A673 (cell line): ENCODE results near the gene SNTB2. TPM values are rescaled to one million over a fixed set of nuclear protein-coding genes. Genes with fewer than 3 reads are reported as not detected.
A peak's percentile ranks its signal among the peaks of the same experiment; 100 is the strongest.

Source experiments
- BruUV-seq: library from RNA; stranded (reverse); fragments of 400-500 nt; replicated peaks from 2 replicates; lab custom pipeline; 2021; lab: Mats Ljungman, UMichigan
- CTCF ChIA-PET: fragments of 300-600 bp; sonication (Branson Sonifier 250); formaldehyde crosslinking; loops from one replicate; lab custom pipeline; 2022; ENCODE audit warnings: antibody characterized with exemption; lab: Charles Lee
- POLR2A ChIA-PET: fragments of 300-600 bp; sonication (Branson Sonifier 250); formaldehyde crosslinking; loops from one replicate; lab custom pipeline; 2022; ENCODE audit warnings: antibody characterized with exemption; ENCODE audit not compliant: low non-redundant PET; lab: Charles Lee
- DNase-seq: peaks from one replicate; pipeline ENCODE4 v3.0.0-alpha.2; 2015; ENCODE audit warnings: low spot score
- H3K27ac ChIP-seq: fragments of 200-600 bp; sonication (generic); 2 replicates; pipeline ENCODE4 v1.5.1; 2016; ENCODE audit warnings: mixed run types, low read depth, mild to moderate bottlenecking, mixed read lengths, antibody characterized with exemption, low read length; ENCODE audit not compliant: poor library complexity, severe bottlenecking
- H3K27me3 ChIP-seq: fragments of 200-600 bp; sonication (generic); replicated peaks from 2 replicates; pipeline ENCODE4 v1.6.1; 2017; ENCODE audit warnings: mixed run types, low read depth, mild to moderate bottlenecking, mixed read lengths, antibody characterized with exemption, low read length; ENCODE audit not compliant: insufficient read depth, poor library complexity
- H3K36me3 ChIP-seq: fragments of 200-600 bp; sonication (generic); 2 replicates; pipeline ENCODE4 v1.6.1; 2016; ENCODE audit warnings: mixed run types, mild to moderate bottlenecking, mixed read lengths, antibody characterized with exemption, low read length; ENCODE audit not compliant: insufficient read depth, poor library complexity, severe bottlenecking
- H3K4me1 ChIP-seq: fragments of 200-600 bp; sonication (generic); 2 replicates; pipeline ENCODE4 v1.6.1; 2017; ENCODE audit warnings: mixed run types, mild to moderate bottlenecking, mixed read lengths, antibody characterized with exemption, low read length; ENCODE audit not compliant: insufficient read depth, poor library complexity, severe bottlenecking
- H3K4me3 ChIP-seq: fragments of 200-600 bp; sonication (generic); 2 replicates; pipeline ENCODE4 v1.5.1; 2016; ENCODE audit warnings: low read depth, mixed run types, mild to moderate bottlenecking, mixed read lengths, low read length; ENCODE audit not compliant: poor library complexity, severe bottlenecking
- H3K9me3 ChIP-seq: fragments of 200-600 bp; sonication (generic); 2 replicates; pipeline ENCODE4 v1.6.1; 2016; ENCODE audit warnings: mixed run types, low read depth, mild to moderate bottlenecking, mixed read lengths, antibody characterized with exemption, low read length; ENCODE audit not compliant: poor library complexity, severe bottlenecking
- EZH2 ChIP-seq: fragments of 200-600 bp; sonication (generic); IDR thresholded peaks from 2 replicates; pipeline ENCODE4 v1.6.1; 2017; ENCODE audit warnings: borderline replicate concordance, low read depth, mild to moderate bottlenecking, mixed read lengths, antibody characterized with exemption, low read length; ENCODE audit not compliant: poor library complexity, severe bottlenecking
- intact Hi-C: fragments of 100-400 bp; cut with micrococcal nuclease; formaldehyde crosslinking; loops from one replicate; pipeline ENCODE4 v1.10.0; 2022; ENCODE audit not compliant: unreplicated experiment
- total RNA-seq: library from RNA; stranded (reverse); gene quantifications from 2 replicates; pipeline ENCODE4 v1.2.3, GENCODE V29; 2021
- TF ChIP-seq, protein P1 (sequence below): fragments of 300-800, 200-600 bp; sonication (generic); conservative IDR thresholded peaks from 2 replicates; pipeline ENCODE4 v1.5.1; 2017; ENCODE audit warnings: low read depth, mild to moderate bottlenecking, antibody characterized with exemption, low read length, moderate library complexity, mixed read lengths

SNTB2 gene
- total RNA-seq, 1 experiment from 2014 or later = 49.3 TPM

DNA sequence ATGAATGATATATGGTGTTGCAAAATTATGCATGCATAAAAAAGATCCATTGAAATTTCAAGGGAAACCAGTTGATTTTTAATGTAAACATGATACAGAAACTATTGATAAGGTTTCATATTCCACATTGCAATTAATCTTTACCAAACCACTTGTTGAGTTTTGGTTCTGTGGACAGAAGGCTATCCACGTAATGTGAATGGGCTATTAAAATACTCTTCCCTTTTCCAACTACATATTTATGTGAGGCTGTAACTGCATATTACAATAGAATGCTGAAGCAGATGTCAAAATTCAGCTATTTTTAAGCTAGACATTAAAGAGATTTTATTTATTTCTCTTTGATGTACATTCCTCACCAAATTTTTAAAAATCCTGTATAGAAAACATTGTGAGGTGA, 90.4 kb downstream of the SNTB2 start:
- ChIA-PET POLR2A (no interaction called here), CTCF (no interaction called here)
- no peak for TF ChIP-seq EZH2
- TF ChIP-seq, protein P1, sequence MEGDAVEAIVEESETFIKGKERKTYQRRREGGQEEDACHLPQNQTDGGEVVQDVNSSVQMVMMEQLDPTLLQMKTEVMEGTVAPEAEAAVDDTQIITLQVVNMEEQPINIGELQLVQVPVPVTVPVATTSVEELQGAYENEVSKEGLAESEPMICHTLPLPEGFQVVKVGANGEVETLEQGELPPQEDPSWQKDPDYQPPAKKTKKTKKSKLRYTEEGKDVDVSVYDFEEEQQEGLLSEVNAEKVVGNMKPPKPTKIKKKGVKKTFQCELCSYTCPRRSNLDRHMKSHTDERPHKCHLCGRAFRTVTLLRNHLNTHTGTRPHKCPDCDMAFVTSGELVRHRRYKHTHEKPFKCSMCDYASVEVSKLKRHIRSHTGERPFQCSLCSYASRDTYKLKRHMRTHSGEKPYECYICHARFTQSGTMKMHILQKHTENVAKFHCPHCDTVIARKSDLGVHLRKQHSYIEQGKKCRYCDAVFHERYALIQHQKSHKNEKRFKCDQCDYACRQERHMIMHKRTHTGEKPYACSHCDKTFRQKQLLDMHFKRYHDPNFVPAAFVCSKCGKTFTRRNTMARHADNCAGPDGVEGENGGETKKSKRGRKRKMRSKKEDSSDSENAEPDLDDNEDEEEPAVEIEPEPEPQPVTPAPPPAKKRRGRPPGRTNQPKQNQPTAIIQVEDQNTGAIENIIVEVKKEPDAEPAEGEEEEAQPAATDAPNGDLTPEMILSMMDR = no peak
- peak overlapping the region; percentile 77 for H3K27ac ChIP-seq
- no TSS peak for BruUV-seq
- no peak overlapping the region for H3K4me3 ChIP-seq
- no peak for DNase-seq
- no peaks in the 10 kb centered on the region for H3K27me3 ChIP-seq
- no peaks in the 10 kb centered on the region for H3K36me3 ChIP-seq
- H3K4me1 ChIP-seq = peaks cover 29% of the 10 kb centered on the region
- intact Hi-C loops = loop anchor here (5.0 kb wide), 1 partner anchor 90 kb away; the partner anchor contains the start of gene SNTB2
- H3K9me3 ChIP-seq = no peaks in the 10 kb centered on the region

GRCh38 chr16:69283851-69284250, 96.9 kb downstream of the SNTB2 start:
- intact Hi-C loops = no loop called here
- ChIA-PET POLR2A (no interaction called here), CTCF (no interaction called here)
- BruUV-seq = no TSS peak
- TF ChIP-seq, protein P1 = no peak
- no peak for TF ChIP-seq EZH2
- no peaks in the 10 kb centered on the region for H3K9me3 ChIP-seq
- H3K27ac ChIP-seq = no peak overlapping the region
- H3K36me3 ChIP-seq = peaks cover 10% of the 10 kb centered on the region
- H3K4me1 ChIP-seq = peaks cover 5% of the 10 kb centered on the region
- no peaks in the 10 kb centered on the region for H3K27me3 ChIP-seq
- H3K4me3 ChIP-seq = no peak overlapping the region
- no peak for DNase-seq

- BruUV-seq = no TSS peak
- Histone ChIP-seq H3K27ac (no peak overlapping the region), H3K4me3 (no peak overlapping the region), H3K27me3 (no peaks in the 10 kb centered on the region), H3K9me3 (no peaks in the 10 kb centered on the region), H3K36me3 (peaks cover 10% of the 10 kb centered on the region), H3K4me1 (peaks cover 5% of the 10 kb centered on the region)
- intact Hi-C loops = loop anchor here (5.0 kb wide), 1 partner anchor 383 kb away; no protein-coding TSS in a partner anchor
- CTCF ChIA-PET = interaction anchor here (2.0 kb wide), 1 partner anchor 135 kb away, joined by 8 read pairs; no protein-coding TSS in a partner anchor
- TF ChIP-seq, protein P1 = no peak
- no peak for TF ChIP-seq EZH2
- no peak for DNase-seq
- POLR2A ChIA-PET = no interaction called here
Measured at GRCh38 chr16:69285240-69285639, 98.3 kb downstream of the SNTB2 start.
